Fibroblast of skin of back (primary cell): Measurements from ENCODE around the gene HMOX1.

Source experiments
- DNase-seq: peaks from one replicate; pipeline ENCODE4 v3.0.0-alpha.2; 2013

The HMOX1 gene

GRCh38 chr22:35409783-35410662 is 29.1 kb downstream of the HMOX1 start:
- no peak for DNase-seq

GRCh38 chr22:35410663-35411034 is 29.8 kb downstream of the HMOX1 start:
- DNase-seq = no peak

- DNase-seq = no peak
Observed at GRCh38 chr22:35411102-35411501, 30.2 kb downstream of the HMOX1 start.

GRCh38 chr22:35413624-35414023 is 32.7 kb downstream of the HMOX1 start:
- no peak for DNase-seq

- no peak for DNase-seq
Observed at GRCh38 chr22:35417606-35418005, 36.7 kb downstream of the HMOX1 start.

GRCh38 chr22:35418088-35418487 is 37.2 kb downstream of the HMOX1 start:
- peak; percentile 16 for DNase-seq

- DNase-seq = no peak
Observed at GRCh38 chr22:35418731-35419130, 37.8 kb downstream of the HMOX1 start.

- DNase-seq = no peak
Observed at GRCh38 chr22:35419756-35420155, 38.9 kb downstream of the HMOX1 start.

GRCh38 chr22:35421121-35421520 is 40.2 kb downstream of the HMOX1 start:
- DNase-seq = no peak

- DNase-seq = no peak
Observed at GRCh38 chr22:35422145-35422544, 41.2 kb downstream of the HMOX1 start.

- no peak for DNase-seq
Observed at GRCh38 chr22:35422936-35423335, 42.0 kb downstream of the HMOX1 start.

GRCh38 chr22:35424081-35424480 is 43.2 kb downstream of the HMOX1 start:
- no peak for DNase-seq

GRCh38 chr22:35424761-35425160 is 43.9 kb downstream of the HMOX1 start:
- no peak for DNase-seq

GRCh38 chr22:35425546-35425945 is 44.6 kb downstream of the HMOX1 start:
- no peak for DNase-seq

GRCh38 chr22:35425971-35426800 is 45.3 kb downstream of the HMOX1 start:
- peak; percentile 31 for DNase-seq

- DNase-seq = no peak
Observed at GRCh38 chr22:35426801-35427140, 45.9 kb downstream of the HMOX1 start.

- peak; percentile 89 for DNase-seq
Observed at GRCh38 chr22:35430897-35431322, 50.0 kb downstream of the HMOX1 start.

GRCh38 chr22:35431483-35432227 is 50.8 kb downstream of the HMOX1 start:
- DNase-seq = no peak

GRCh38 chr22:35432228-35432905 is 51.5 kb downstream of the HMOX1 start:
- DNase-seq = no peak

GRCh38 chr22:35434061-35434710 is 53.3 kb downstream of the HMOX1 start:
- DNase-seq = no peak

- no peak for DNase-seq
Observed at GRCh38 chr22:35435201-35435740, 54.4 kb downstream of the HMOX1 start.

GRCh38 chr22:35436421-35436820 is 55.5 kb downstream of the HMOX1 start:
- no peak for DNase-seq
